ENCODE data around the gene SFTPA2.
"Not testable (repeated sequence)": the region's sequence is repeated elsewhere in the genome, so short reads cannot be mapped to it uniquely, and the experiment has no call there.

The SFTPA2 gene

DNA sequence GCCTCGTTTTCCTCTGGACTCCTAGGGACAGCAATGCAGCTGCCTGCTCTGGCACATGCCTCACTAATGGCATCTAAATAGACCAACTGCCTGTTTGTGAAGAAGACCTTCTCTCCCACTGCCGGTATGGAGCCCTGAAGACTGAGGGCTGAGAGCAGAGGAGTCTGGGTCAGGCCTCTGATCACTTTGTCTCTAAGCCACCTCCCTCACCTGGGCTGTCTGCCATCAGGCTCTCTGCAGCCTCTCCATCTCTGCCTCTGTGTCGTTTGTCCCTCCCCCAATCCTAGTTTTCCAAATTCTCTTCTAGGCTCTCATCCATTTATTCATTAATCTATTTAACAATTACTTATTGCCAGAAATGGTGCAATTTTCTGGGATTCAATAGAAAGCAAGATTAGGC, 35.3 kb upstream of the SFTPA2 start:
- TF ChIP-seq, protein P1, sequence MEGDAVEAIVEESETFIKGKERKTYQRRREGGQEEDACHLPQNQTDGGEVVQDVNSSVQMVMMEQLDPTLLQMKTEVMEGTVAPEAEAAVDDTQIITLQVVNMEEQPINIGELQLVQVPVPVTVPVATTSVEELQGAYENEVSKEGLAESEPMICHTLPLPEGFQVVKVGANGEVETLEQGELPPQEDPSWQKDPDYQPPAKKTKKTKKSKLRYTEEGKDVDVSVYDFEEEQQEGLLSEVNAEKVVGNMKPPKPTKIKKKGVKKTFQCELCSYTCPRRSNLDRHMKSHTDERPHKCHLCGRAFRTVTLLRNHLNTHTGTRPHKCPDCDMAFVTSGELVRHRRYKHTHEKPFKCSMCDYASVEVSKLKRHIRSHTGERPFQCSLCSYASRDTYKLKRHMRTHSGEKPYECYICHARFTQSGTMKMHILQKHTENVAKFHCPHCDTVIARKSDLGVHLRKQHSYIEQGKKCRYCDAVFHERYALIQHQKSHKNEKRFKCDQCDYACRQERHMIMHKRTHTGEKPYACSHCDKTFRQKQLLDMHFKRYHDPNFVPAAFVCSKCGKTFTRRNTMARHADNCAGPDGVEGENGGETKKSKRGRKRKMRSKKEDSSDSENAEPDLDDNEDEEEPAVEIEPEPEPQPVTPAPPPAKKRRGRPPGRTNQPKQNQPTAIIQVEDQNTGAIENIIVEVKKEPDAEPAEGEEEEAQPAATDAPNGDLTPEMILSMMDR (IDR thresholded peaks at IDR 0.05; ENCODE audit: low read depth, low read length, missing control alignments) = no peak
- in situ Hi-C loops (cut with HindIII; ENCODE audit: low sequenced_read_pairs) = no loop called here
- no peak overlapping the region for H3K4me3 ChIP-seq (ENCODE audit: low read depth, low read length)
- DNase-seq (ENCODE audit: low read depth) = no peak

DNA sequence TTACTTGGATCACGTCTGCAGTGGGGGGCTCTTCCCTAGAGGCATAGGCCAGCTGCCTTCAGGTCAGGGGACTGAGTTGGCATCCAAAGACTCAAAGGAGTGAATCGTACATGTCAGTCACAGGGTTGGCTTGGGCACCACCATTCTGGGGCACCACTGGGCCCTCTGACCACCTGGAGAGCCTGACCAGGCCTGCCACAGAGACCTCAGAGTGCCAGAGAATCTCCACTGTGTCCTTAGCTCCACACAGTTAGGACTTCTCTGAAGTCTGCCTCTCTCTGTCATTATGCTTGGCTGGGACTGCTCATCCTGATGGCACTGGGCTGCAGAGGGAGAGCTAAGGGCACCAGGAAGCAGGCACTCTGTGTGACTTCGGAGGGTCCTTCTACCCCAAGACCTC, 34.4 kb upstream of the SFTPA2 start:
- in situ Hi-C loops (cut with HindIII; ENCODE audit: low sequenced_read_pairs); H3K4me3 ChIP-seq (ENCODE audit: low read depth, low read length); DNase-seq (ENCODE audit: low read depth): not testable (repeated sequence)

DNA sequence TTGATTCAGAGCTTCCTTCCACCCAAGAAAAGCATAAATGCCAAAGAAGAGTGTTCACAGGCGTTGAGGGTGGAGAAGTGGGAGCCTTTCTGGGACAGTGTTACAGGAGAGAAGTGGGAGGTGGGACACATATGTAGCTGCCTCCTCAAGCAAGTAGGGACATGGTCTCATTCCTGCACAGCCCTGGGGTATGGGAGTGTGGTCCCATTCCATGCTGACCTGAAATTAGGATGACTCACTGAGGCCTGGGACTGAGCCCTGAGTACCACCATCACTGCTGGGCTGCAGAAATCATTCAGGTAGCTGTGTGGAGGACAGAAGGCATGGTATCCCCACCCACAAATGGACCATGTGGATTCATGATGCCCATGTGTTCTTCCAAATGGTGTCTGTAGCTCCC, 33.2 kb upstream of the SFTPA2 start:
- no peak overlapping the region for H3K4me3 ChIP-seq (ENCODE audit: low read depth, low read length)
- in situ Hi-C loops (cut with HindIII; ENCODE audit: low sequenced_read_pairs) = no loop called here
- TF ChIP-seq, protein P1 (IDR thresholded peaks at IDR 0.05; ENCODE audit: low read depth, low read length, missing control alignments) = no peak
- DNase-seq (ENCODE audit: low read depth) = no peak

DNA sequence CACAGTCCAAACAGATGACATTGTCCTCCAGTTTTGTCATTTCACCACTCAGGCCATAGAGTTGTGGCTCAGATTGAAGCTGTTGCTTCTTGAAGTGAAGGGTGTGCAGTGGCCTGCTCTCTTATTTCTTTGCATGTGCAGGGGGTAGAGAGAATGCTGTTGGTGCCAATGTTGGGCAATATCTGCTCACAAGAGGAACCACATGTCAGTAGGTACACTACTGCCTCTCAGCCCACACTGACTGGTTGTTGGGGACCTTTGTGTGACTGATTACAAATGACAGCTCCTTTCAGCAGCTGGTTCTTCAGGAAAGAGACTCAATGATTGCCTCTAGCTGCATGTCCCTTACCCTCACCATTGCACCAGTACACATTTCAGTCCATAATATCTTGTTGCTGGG, 28.6 kb upstream of the SFTPA2 start:
- TF ChIP-seq, protein P1 (IDR thresholded peaks at IDR 0.05; ENCODE audit: low read depth, low read length, missing control alignments) = no peak
- in situ Hi-C loops (cut with HindIII; ENCODE audit: low sequenced_read_pairs) = no loop called here
- H3K4me3 ChIP-seq (ENCODE audit: low read depth, low read length) = no peak overlapping the region
- DNase-seq (ENCODE audit: low read depth) = no peak

DNA sequence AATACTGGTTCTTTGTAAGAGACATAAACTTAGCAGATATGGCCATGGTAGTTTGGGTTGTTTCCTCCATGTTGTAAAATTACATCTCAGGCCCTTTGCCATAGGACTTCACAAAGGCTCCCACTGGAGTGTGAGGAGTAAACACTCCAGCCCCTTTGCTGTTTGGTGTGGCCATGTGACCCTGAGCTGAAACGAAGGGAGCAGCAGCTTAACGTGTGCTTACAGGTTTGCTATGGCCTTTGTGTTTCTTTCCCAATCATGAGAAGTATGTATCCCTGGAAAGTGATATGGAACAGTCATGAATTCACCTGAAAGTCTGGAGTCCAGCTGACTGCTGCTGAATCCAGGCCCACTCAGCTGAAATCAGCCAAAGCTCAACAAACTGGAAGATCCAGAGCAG, 26.7 kb upstream of the SFTPA2 start:
- TF ChIP-seq, protein P1 (IDR thresholded peaks at IDR 0.05; ENCODE audit: low read depth, low read length, missing control alignments) = no peak
- in situ Hi-C loops (cut with HindIII; ENCODE audit: low sequenced_read_pairs) = no loop called here
- H3K4me3 ChIP-seq (ENCODE audit: low read depth, low read length) = no peak overlapping the region
- DNase-seq (ENCODE audit: low read depth) = no peak

DNA sequence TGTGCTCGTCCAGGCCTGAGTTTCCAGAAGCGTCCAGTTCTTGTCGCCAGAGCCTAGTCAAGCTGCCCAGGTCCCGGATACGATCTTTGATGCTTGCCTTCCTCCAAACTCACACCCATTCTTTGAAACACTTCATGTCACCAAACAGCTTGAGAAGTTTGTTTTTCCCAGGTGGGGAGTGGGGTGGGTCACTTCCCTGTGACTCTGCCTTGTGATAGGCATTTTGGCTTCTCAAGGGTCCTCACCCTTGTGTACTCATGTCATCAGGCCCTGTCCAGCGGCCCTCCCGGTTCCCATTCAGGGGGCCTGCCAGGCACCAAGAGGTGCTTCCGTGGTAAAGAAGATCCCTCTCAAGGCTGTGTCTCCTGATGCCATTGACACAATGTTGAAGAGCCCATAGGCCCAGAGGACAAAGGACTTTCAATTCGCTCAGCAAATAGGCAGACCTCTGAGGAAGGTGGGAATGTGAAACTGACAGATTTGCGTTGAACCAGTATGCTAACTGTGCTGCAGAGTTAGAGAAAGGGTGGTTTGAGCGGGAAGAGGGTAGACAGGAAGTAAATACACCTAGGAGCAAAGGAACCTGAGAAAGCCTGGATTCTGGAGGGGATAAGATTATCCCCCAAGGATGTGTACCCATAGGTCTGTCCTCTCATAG, 25.8 kb upstream of the SFTPA2 start:
- H3K4me3 ChIP-seq (ENCODE audit: low read depth, low read length) = no peak overlapping the region
- DNase-seq (ENCODE audit: low read depth) = no peak
- in situ Hi-C loops (cut with HindIII; ENCODE audit: low sequenced_read_pairs) = no loop called here
- TF ChIP-seq, protein P1 (IDR thresholded peaks at IDR 0.05; ENCODE audit: low read depth, low read length, missing control alignments) = no peak

DNA sequence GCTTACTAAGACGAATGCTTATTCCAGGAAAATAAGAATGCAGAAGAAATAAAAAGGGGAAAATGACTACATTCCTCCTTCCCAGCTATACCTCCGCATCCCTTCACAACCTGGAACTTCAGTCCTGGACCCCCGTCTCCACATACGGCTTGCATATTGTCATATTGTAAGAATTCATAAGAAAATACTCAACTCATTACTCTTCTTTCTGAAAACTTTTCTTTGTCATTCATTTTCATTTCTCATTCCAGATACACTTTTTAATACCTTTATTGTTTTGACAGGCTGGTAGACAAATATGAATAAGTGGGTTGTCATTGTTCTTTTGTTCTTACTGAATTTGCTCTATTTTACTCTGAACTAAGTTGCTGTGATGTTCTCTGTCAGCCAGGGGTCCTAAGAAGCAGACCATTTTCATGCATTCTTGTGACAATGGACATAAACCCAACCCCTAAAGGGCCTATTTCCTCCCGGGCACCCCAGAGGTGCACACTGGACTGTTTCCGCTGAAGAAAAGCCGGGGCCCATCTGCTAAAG, 23.3 kb upstream of the SFTPA2 start:
- no peak for DNase-seq (ENCODE audit: low read depth)
- no peak overlapping the region for H3K4me3 ChIP-seq (ENCODE audit: low read depth, low read length)
- TF ChIP-seq, protein P1 (IDR thresholded peaks at IDR 0.05; ENCODE audit: low read depth, low read length, missing control alignments) = no peak
- in situ Hi-C loops (cut with HindIII; ENCODE audit: low sequenced_read_pairs) = no loop called here

DNA sequence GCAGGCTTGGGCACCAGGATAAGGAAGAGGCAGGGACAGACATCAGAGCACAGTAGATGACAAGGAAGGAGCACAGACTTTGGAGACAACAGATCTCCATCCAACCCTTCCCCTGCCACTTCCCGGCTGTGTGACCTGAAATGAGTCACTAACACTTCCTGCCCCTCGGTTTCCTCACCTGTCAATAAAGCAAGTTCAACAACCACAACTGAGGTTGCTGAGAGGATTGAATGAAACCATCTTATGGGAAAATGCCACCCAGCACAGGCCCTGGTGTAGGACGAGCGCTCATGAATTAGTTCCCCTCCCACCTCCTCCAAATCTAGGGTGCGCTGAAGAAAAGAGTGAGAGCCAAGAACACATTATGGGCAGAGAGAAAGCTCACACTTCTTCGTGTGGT, 22.7 kb upstream of the SFTPA2 start:
- DNase-seq (ENCODE audit: low read depth); H3K4me3 ChIP-seq (ENCODE audit: low read depth, low read length); in situ Hi-C loops (cut with HindIII; ENCODE audit: low sequenced_read_pairs): not testable (repeated sequence)
